Stomach (tissue), 9 donors: ENCODE data around the gene CYB561D1. TPM values are rescaled to one million over a fixed set of nuclear protein-coding genes. Genes with fewer than 3 reads are reported as not detected.

Experiments
- DNase-seq, 2 donors: peaks; one replicate each; pipeline versions ENCODE4 v3.0.0 to v3.0.0-alpha.2; 2013 to 2019
- H3K27ac ChIP-seq, 5 donors: fragments of 200-600 bp in 4 of 5; sonication (generic) in 4 of 5; one replicate each; pipeline ENCODE4 v1.5.1; 2013 to 2019; ENCODE audit warnings: mild to moderate bottlenecking in 1 of 5, moderate library complexity in 1 of 5
- H3K27me3 ChIP-seq, 3 donors: fragments of 200-600 bp; sonication (generic); one replicate each; pipeline ENCODE4 v1.5.1; 2017 to 2019; ENCODE audit warnings: mixed run types in 1 of 3
- H3K36me3 ChIP-seq, 4 donors: fragments of 200-600 bp; sonication (generic); 1 replicate in 3 of 4; 2 replicates in 1 of 4; pipeline ENCODE4 v1.5.1; 2016 to 2019
- H3K4me1 ChIP-seq, 4 donors: fragments of 200-600 bp; sonication (generic); one replicate each; pipeline ENCODE4 v1.5.1; 2016 to 2019
- H3K4me3 ChIP-seq, 4 donors: fragments of 200-600 bp; sonication (generic) in 3 of 4; one replicate each; pipeline ENCODE4 v1.5.1; 2016 to 2019; ENCODE audit warnings: mild to moderate bottlenecking in 1 of 4
- H3K9me3 ChIP-seq, 4 donors: fragments of 200-600 bp; sonication (generic); one replicate each; pipeline ENCODE4 v1.5.1; 2016 to 2019
- CTCF ChIP-seq, 7 experiments: fragments of 450-650 bp in 4 of 7; fragments of 200-600 bp in 3 of 7; sonication (generic) in 3 of 7; IDR thresholded peaks; one replicate each; pipeline ENCODE4 v1.5.1; 2016 to 2019; ENCODE audit warnings: antibody characterized with exemption in 7 of 7, control low read depth in 2 of 7, mild to moderate bottlenecking in 1 of 7
- EP300 ChIP-seq: sonication (generic); formaldehyde crosslinking; IDR thresholded peaks from one replicate; pipeline ENCODE4 v1.6.1; 2017; ENCODE audit warnings: antibody characterized with exemption
- POLR2A ChIP-seq, 4 donors: fragments of 450-650 bp; IDR thresholded peaks; one replicate each; pipeline ENCODE4 v1.6.1; 2016; ENCODE audit warnings: antibody characterized with exemption in 4 of 4, control low read depth in 2 of 4, mild to moderate bottlenecking in 1 of 4, moderate library complexity in 1 of 4
- POLR2AphosphoS5 ChIP-seq, 3 donors: sonication (generic); formaldehyde crosslinking; IDR thresholded peaks; one replicate each; pipeline ENCODE4 v1.6.1; 2016; ENCODE audit warnings: antibody characterized with exemption in 3 of 3
- WGBS, 5 donors: extraction: QIAGEN DNeasy Blood & Tissue Kit in 3 of 5; methylation state at CpG; one replicate each; pipeline versions ENCODE4 v1.1.5 to v1.1.7; 2013 to 2018; 5-methylcytosine and 5-hydroxymethylcytosine counted together
- intact Hi-C: fragments of 100-400 bp; cut with DNase I; formaldehyde crosslinking; loops from one replicate; pipeline ENCODE4 v1.15.1; 2023; ENCODE audit warnings: low total_unique reads
- polyA plus RNA-seq, 3 donors: library from polyadenylated mRNA; stranded (reverse); fragments of 200-250 nt; gene quantifications; one replicate each; pipeline ENCODE4 v1.2.3, GENCODE V29; 2013
- total RNA-seq, 5 donors: library from RNA; depleted of rRNA; stranded (reverse); fragments of >200 nt; gene quantifications; one replicate each; pipeline versions ENCODE4 v1.1.0 to v1.2.3, GENCODE V29; 2014 to 2016
- donor health status: healthy with polysubstance abuse.
- donor health status: Bipolar disorder and iron deficiency.
- donor health status: healthy.

CYB561D1 gene
- total and polyA plus RNA-seq, 8 donors, result 1.8 to 6.4 (median 2.5) TPM

- intact Hi-C loops, result loop anchor here (5.0 kb wide), 1 partner anchor 39 kb away; no protein-coding TSS in a partner anchor
- Histone ChIP-seq H3K36me3 (peaks cover 26 to 64% (median 49%) of the 10 kb centered on the region in 4 donors), H3K4me1 (peaks cover 8 to 57% (median 34%) of the 10 kb centered on the region in 4 donors), H3K27ac (peak overlapping the region in 4 of 5 donors; percentile 76 to 90 (median 84)), H3K27me3 (no peaks in the 10 kb centered on the region), H3K4me3 (peak overlapping the region in 2 of 4 donors; percentile 80 to 91), H3K9me3 (no peaks in the 10 kb centered on the region)
- 46 to 62% (median 49%) methylated on average over 4 of the region's 4 CpGs for WGBS, 5 donors
- no peak for DNase-seq
- TF ChIP-seq EP300 (no peak), POLR2A (IDR thresholded peaks at IDR 0.05) (no peak), POLR2AphosphoS5 (IDR thresholded peaks at IDR 0.05) (no peak), CTCF (IDR thresholded peaks at IDR 0.05) (no peak)
These were observed 667 bp upstream of the CYB561D1 start for GRCh38 chr1:109493227-109493626.

- Histone ChIP-seq H3K27ac (no peak overlapping the region), H3K36me3 (peaks cover 19 to 52% (median 37%) of the 10 kb centered on the region in 4 donors), H3K4me1 (peaks cover 25 to 76% (median 56%) of the 10 kb centered on the region in 4 donors), H3K27me3 (no peaks in the 10 kb centered on the region), H3K4me3 (no peak overlapping the region), H3K9me3 (no peaks in the 10 kb centered on the region)
- DNase-seq, result no peak
- intact Hi-C loops, result no loop called here
- TF ChIP-seq POLR2AphosphoS5 (IDR thresholded peaks at IDR 0.05), result no peak
- TF ChIP-seq EP300, result no peak
- no peak for TF ChIP-seq POLR2A (IDR thresholded peaks at IDR 0.05)
- TF ChIP-seq CTCF (IDR thresholded peaks at IDR 0.05), result no peak
- 87 to 98% (median 93%) methylated on average over 6 to 7 of the region's 7 CpGs for WGBS, 5 donors
These were observed 1.8 kb downstream of the CYB561D1 start for GRCh38 chr1:109495738-109496137.

GRCh38 chr1:109497449-109498160 is 3.7 kb downstream of the CYB561D1 start:
- 62 to 71% (median 70%) methylated on average over 7 to 9 of the region's 9 CpGs for WGBS, 5 donors
- Histone ChIP-seq H3K9me3 (no peaks in the 10 kb centered on the region), H3K27me3 (no peaks in the 10 kb centered on the region), H3K36me3 (peaks cover 19 to 48% (median 43%) of the 10 kb centered on the region in 4 donors), H3K4me3 (no peak overlapping the region), H3K27ac (no peak overlapping the region), H3K4me1 (peaks cover 34 to 90% (median 62%) of the 10 kb centered on the region in 4 donors)
- no peak for TF ChIP-seq CTCF (IDR thresholded peaks at IDR 0.05)
- no peak for TF ChIP-seq POLR2A (IDR thresholded peaks at IDR 0.05)
- no peak for TF ChIP-seq POLR2AphosphoS5 (IDR thresholded peaks at IDR 0.05)
- TF ChIP-seq EP300, result no peak
- no peak for DNase-seq
- intact Hi-C loops, result no loop called here

GRCh38 chr1:109498161-109498801 is 4.4 kb downstream of the CYB561D1 start:
- intact Hi-C loops, result no loop called here
- no peak for TF ChIP-seq POLR2A (IDR thresholded peaks at IDR 0.05)
- TF ChIP-seq POLR2AphosphoS5 (IDR thresholded peaks at IDR 0.05), result no peak
- TF ChIP-seq CTCF (IDR thresholded peaks at IDR 0.05), result peak in 5 of 7 experiments; percentile 21 to 36 (median 29)
- no peak for TF ChIP-seq EP300
- Histone ChIP-seq H3K9me3 (no peaks in the 10 kb centered on the region), H3K36me3 (peaks cover 19 to 48% (median 43%) of the 10 kb centered on the region in 4 donors), H3K27ac (peak overlapping the region in 1 of 5 donors; percentile 56), H3K4me1 (peaks cover 34 to 89% (median 60%) of the 10 kb centered on the region in 4 donors), H3K27me3 (no peaks in the 10 kb centered on the region), H3K4me3 (no peak overlapping the region)
- 73 to 82% (median 77%) methylated on average over 11 to 12 of the region's 12 CpGs for WGBS, 5 donors
- peak in 1 of 2 donors; percentile 68 for DNase-seq
